ENCODE data around the gene CERS4.

GRCh38 chr19:8248348-8249328, 39.5 kb downstream of the CERS4 start:
- no peak for TF ChIP-seq POLR2A (IDR thresholded peaks at IDR 0.05; ENCODE audit: low read depth, low read length)
- TF ChIP-seq TAF1 (IDR thresholded peaks at IDR 0.05; ENCODE audit: low read depth, low read length): no peak
- no peak for TF ChIP-seq SPI1 (IDR thresholded peaks at IDR 0.05; ENCODE audit: low read depth, low read length)
